GM18505 (cell line): Measurements from ENCODE around the gene PIK3CA.
A peak's percentile ranks its signal among the peaks of the same experiment; 100 is the strongest.

Experiments used
- ATAC-seq: cut with Tn5 transposase; IDR thresholded peaks from one replicate; pipeline ENCODE4 v1.9.1; 2021; ENCODE audit not compliant: unreplicated experiment
- POLR2A ChIP-seq: IDR thresholded peaks from 4 replicates; pipeline ENCODE4 v1.6.1; 2011; ENCODE audit warnings: borderline replicate concordance; ENCODE audit not compliant: insufficient read depth, insufficient read length; ENCODE audit errors: extremely low read depth

The PIK3CA gene

GRCh38 chr3:179146911-179147513, 1.1 kb upstream of the PIK3CA start:
- no peak for TF ChIP-seq POLR2A
- no peak for ATAC-seq

- TF ChIP-seq POLR2A = no peak
- ATAC-seq = peak; percentile 27
Observed at GRCh38 chr3:179147514-179147872, 664 bp upstream of the PIK3CA start.

- TF ChIP-seq POLR2A = peak; percentile 10
- peak; percentile 30 for ATAC-seq
Observed at GRCh38 chr3:179148616-179149405, 654 bp downstream of the PIK3CA start.

GRCh38 chr3:179149406-179149867, 1.3 kb downstream of the PIK3CA start:
- TF ChIP-seq POLR2A = no peak
- ATAC-seq = peak; percentile 24

- ATAC-seq = no peak
- no peak for TF ChIP-seq POLR2A
Observed at GRCh38 chr3:179149951-179150350, 1.8 kb downstream of the PIK3CA start.

- no peak for TF ChIP-seq POLR2A
- no peak for ATAC-seq
Observed at GRCh38 chr3:179150610-179151009, 2.5 kb downstream of the PIK3CA start.

GRCh38 chr3:179151474-179151873, 3.3 kb downstream of the PIK3CA start:
- no peak for TF ChIP-seq POLR2A
- no peak for ATAC-seq

- ATAC-seq = no peak
Observed at GRCh38 chr3:179156170-179156569, 8.0 kb downstream of the PIK3CA start.

GRCh38 chr3:179156775-179157174, 8.6 kb downstream of the PIK3CA start:
- no peak for ATAC-seq
- TF ChIP-seq POLR2A = no peak

More at GRCh38 chr3:179156170-179156569, 8.0 kb downstream of the PIK3CA start:
- no peak for TF ChIP-seq POLR2A

GRCh38 chr3:179158336-179159039, 10.3 kb downstream of the PIK3CA start:
- no peak for TF ChIP-seq POLR2A
- ATAC-seq = no peak

GRCh38 chr3:179163503-179163902, 15.3 kb downstream of the PIK3CA start:
- no peak for TF ChIP-seq POLR2A
- no peak for ATAC-seq

- ATAC-seq = no peak
- TF ChIP-seq POLR2A = no peak
Observed at GRCh38 chr3:179164857-179165256, 16.7 kb downstream of the PIK3CA start.

- TF ChIP-seq POLR2A = no peak
- no peak for ATAC-seq
Observed at GRCh38 chr3:179166561-179167201, 18.5 kb downstream of the PIK3CA start.
